GM18861 (cell line): ENCODE measurements around the gene MYO15B.
A peak's percentile ranks its signal among the peaks of the same experiment; 100 is the strongest.
"Not testable (repeated sequence)": the region's sequence is repeated elsewhere in the genome, so short reads cannot be mapped to it uniquely, and the experiment has no call there.

Experiments used
- ATAC-seq: cut with Tn5 transposase; IDR thresholded peaks from one replicate; pipeline ENCODE4 v1.9.1; 2021; ENCODE audit not compliant: unreplicated experiment

Gene MYO15B

DNA sequence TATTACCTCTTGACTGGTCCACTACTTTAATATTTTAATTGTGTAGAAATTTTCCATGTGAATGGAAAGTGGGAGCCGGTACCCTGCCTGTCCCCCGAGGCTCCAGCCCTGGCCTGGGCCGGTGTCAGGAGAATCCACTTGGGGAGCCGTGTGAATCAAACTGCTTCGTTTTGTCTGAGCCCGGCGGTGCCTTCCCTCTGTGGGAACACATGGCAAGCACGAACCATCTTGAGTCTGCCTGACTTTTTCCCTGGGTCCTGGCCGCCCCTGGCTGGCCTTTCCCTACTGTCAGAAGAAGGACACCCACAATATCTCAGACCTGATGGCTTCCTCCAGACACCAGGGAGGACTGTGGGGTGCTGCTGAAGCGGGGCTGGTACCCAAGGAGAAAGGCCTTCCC lies 12.4 kb upstream of the MYO15B start:
- ATAC-seq, result no peak

DNA sequence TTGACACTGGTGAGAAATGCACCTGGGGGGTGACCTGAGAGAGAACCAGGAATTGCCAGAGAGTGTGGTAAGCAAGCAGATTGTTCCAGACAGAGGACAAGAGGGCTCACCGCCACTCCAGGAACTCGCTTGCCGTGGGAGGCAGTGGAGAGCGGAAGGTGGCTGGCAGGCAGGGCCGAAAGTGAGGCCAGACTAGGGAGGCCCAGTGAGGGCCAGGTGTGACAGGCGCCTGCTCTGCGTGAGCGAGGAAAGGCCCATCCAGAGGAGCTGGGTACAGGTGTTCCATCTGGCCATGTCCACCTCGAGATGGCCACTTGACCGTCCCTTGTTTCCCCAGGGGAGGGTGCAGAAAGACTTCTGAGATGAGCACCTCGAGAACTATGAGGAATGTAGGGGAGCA lies 11.9 kb upstream of the MYO15B start:
- no peak for ATAC-seq

DNA sequence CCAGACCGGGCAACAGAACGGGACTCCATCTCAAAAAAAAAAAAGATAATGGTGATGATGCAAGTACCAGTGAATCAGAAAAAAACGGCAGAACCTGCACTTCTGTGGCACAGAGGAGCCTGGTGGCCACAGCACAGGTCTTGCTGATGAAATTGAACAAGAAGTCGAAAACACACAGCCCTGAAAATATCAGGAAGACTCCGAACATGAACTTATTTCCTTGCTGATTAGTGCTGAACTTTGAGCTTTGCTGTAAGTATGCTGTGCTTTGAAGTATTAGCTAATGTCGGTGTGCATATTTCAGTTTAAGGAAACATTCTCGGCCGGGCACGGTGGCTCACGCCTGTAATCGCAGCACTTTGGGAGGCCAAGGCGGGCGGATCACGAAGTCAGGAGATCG lies 10.9 kb upstream of the MYO15B start:
- ATAC-seq, result no peak

DNA sequence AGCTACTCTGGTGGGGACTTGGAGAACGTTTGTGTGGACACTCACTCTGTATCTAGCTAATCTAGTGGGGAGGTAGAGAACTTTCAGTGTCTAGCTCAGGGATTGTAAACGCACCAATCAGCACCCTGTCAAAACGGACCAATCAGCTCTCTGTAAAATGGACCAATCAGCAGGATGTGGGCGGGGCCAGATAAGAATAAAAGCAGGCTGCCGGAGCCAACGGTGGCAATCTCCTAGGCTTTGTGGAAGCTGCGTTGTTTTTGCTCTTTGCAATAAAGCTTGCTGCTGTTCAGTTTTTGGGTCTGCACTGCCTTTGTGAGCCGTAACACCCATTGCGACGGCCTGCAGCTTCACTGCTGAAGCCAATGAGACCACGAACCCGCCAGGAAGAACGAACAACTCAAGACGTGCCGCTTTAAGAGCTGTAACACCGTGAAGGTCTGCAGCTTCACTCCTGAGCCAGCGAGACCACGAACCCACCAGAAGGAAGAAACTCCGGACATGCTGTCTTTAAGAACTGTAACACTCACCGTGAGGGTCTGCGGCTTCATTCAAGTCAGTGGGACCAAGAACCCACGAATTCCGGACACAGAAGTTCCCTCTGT lies 6.4 kb upstream of the MYO15B start:
- not testable (repeated sequence) for ATAC-seq

DNA sequence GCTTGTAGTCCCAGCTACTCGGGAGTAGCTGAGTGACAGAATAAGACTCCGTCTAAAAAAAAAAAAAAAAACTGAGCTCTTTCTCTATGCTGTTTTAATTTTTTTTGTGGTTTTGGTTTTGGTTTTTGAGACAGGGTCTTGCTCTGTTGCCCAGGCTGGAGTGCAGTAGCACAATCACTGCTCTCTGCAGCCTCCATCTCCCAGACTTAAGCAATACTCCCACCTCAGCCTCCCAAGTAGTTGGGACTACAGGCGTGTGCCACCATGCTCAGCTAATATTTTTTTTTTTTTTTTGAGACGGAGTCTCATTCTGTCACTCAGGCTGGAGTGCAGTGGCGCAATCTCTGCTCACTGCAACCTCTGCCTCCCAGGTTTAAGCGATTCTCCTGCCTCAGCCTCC lies 4.4 kb upstream of the MYO15B start:
- ATAC-seq, result not testable (repeated sequence)

DNA sequence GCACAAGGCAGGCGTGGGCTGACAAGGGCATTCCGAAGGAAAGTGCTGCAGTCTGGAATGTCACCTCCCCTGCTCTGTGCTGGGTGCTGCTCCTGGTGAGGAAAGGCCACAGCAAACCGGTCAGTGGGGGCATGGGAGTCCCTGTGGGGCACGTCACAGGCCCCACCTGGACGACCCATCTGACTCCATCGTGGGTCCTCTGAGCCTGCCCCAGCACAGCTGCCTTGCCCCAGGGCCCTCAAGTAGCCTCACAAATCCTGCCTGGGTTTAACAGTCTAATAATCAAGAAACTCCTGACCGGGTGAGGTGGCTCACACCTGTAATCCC lies 2.8 kb upstream of the MYO15B start:
- ATAC-seq, result no peak

DNA sequence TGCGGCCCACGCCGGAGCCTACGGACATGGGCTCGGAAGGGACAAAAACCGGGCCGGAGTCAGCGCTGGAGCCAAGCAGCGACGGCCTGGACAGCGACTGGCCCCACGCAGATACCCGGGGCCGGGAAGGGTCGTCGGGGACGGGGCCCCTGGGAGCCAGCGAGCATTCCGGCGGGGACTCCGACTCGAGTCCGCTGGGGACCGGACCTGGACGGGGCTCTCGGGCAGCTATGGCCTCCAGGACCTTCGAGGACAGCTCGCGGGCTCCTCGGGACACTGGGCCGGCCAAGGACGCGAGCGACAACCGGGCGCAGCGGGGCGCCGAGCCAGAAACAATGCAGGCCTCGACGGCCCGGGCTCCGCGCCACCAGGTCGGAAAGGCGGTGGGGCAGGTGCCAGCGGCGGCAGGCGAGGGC lies 1.0 kb downstream of the MYO15B start:
- ATAC-seq, result peak; percentile 26

DNA sequence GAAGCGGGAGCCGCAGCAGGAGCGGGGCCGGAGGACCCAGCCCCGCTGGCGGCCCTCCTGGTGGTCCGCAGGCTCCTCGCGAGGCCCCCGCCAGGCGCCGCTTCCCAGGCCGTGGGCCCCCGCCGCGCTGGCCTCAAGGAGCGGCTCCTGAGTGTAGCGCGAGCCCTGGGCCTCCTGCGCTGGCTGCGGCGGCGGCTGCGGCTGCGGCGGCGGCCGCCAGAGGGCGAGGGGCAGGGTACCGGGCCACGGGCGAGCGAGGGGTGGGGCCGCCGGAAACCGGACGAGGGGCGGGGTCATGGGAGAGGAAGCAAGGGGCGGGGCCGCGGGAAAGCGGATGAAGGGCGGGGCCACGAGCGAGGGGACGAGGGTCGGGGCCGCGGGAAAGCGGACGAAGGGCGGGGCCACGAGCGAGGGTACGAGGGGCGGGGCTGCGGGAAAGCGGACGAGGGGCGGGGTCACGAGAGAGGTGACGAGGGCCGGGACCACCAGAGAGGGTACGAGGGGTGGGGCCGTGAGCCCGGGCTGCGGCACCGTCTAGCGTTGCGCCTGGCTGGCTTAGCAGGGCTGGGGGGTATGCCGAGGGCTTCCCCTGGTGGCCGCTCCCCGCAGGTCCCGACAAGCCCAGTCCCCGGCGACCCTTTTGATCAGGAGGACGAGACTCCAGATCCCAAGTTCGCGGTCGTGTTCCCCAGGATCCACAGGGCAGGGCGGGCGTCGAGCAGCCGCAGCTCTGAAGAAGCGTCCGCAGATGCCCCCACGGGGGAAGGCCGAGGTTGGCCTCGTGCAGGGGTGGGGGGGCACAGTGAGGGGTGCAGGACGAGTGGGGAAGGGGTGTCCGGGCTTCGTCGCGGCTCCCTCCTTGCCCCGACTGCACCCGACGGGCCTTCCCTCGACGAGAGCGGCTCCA lies 1.7 kb downstream of the MYO15B start:
- peak; percentile 50 for ATAC-seq

DNA sequence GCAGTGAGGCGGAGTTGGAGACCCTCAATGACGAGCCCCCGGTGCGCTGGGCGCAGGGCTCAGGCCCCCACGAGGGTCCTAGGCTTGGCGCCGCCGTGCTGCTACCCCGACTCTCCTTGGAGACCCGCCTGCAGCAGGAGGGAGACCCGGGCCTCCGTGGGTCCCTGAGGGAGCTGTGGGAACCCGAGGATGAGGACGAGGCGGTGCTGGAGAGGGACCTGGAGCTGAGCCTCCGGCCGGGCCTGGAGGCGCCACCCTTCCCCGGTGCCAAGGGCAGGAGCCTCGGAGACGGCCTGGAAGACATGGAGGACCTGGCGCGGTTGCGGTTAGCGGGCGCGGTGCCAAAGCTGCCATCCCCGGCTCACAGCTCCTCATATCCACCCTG lies 2.3 kb downstream of the MYO15B start:
- no peak for ATAC-seq

DNA sequence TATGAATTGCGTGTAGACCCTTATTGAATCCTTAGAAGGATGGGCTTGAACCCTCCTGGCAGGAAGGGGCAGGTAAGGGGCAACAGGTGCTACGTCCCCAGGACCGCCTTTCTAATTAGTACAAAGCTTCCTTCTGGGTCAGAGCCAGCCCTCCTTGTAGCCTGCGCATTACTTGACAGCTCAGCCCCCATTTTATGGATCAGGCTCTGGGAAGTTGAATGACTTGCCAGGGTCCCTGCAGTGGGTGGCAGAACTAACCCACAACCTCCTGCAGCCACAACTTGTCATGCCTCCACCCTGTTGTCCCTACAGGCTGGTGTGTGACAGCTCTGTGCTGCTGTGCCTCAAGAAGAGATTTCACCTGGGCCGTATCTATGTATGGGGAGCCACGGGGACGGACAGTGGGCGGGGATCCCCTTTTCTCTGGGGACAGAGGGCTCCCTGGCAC lies 2.7 kb downstream of the MYO15B start:
- no peak for ATAC-seq

DNA sequence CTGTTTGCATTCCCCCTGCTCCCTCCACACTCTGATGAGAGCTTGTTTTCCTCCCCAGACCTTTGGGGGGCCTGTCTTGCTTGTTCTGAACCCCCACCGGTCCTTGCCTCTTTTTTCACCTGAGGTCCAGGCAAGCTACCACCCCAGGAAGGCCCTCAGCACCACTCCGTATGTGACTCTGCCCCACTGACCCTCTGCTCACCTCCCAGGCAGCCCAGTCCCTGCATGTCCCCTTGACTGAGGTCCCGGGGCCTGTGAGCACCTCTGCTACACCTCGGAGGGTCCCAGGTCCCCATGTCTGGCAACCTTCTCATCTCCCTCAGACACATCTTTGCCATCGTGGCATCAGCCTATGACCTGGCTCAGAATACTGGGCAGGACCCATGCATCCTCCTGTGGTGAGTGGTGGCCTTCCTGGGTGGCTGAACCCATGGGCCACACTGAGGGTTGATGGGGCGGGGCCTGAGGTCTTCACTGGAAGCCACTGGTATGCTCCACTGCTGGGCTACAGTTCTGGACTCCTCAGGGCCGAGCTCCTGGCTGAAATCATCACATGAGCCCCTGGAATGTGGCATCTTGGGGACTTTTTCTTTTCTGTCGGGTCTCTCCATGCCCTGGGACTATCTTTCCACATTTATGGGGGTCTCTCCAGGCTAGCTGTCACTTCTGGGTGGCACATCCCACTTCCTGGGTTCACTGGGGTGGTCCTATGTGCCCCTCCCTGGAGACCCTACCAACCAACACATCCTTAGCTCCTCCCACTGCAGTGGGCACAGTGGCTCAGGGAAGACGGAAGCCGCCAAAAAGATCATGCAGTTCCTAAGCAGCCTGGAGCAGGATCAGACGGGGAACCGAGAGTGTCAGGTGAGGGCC lies 3.5 kb downstream of the MYO15B start:
- no peak for ATAC-seq

DNA sequence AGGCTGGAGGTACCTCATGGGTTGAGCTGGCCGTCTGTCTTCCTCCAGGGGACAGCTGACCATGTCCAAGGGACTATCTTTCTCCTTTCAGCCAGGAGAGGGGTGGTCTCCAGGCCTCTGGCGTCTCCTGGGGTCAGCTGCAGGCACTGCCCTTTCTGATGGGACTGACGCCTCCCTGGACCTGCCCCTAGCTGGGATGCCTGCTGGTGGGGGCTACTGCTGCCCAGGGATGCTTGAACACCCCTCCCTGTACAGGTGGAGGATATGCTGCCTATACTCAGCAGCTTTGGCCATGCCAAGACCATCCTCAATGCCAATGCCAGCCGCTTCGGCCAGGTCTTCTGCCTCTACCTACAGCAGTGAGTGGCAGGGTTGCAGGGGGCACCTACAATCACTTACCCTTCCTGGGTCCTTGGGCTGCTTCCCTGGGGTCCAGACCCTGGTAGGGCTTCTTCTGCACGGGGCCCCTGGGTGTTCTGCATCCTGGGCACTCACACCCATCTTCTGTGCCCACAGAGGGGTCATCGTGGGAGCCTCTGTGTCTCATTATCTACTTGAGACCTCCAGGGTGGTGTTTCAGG lies 4.2 kb downstream of the MYO15B start:
- ATAC-seq, result no peak

DNA sequence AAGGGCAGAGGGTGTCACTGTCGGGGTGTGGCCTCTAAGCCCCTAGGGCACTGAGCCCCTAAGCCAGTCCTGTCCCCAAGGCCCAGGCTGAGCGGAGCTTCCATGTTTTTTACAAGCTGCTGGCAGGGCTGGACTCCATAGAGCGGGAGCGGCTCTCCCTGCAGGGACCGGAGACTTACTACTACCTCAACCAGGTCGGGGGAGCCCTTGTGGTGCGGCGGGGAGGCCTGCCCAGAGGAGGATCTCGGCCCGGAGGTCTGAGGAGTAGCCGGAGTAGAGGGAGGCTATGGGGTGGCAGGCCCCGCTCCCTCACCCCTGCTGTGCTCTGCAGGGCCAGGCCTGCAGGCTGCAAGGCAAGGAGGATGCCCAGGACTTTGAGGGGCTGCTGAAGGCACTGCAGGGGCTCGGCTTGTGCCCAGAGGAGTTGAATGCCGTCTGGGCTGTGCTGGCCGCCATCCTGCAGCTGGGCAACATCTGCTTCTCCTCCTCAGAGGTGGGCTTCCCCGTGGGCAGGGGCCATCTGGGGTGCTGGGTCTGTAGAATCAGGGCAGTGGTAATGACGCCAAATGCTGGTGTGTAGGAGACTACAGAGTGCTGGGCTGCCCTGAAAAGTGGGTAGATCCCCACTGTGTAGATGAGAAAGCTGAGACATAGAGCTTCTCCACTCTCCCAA lies 4.9 kb downstream of the MYO15B start:
- ATAC-seq, result no peak

DNA sequence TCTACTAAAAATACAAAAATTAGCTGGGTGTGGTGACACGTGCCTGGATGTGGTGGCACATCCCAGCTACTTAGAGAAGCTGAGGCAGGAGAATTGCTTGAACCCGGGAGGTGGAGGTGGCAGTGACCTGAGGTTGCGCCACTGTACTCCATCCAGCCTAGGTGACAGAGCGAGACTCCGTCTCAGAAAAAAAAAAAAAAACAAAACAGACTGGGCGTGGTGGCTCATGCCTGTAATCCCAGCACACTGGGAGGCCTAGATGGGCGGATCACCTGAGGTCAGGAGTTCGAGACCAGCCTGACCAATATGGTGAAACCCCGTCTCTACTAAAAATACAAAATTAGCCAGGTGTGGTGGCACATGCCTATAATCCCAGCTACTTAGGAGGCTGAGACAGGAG lies 5.8 kb downstream of the MYO15B start:
- ATAC-seq, result not testable (repeated sequence)

DNA sequence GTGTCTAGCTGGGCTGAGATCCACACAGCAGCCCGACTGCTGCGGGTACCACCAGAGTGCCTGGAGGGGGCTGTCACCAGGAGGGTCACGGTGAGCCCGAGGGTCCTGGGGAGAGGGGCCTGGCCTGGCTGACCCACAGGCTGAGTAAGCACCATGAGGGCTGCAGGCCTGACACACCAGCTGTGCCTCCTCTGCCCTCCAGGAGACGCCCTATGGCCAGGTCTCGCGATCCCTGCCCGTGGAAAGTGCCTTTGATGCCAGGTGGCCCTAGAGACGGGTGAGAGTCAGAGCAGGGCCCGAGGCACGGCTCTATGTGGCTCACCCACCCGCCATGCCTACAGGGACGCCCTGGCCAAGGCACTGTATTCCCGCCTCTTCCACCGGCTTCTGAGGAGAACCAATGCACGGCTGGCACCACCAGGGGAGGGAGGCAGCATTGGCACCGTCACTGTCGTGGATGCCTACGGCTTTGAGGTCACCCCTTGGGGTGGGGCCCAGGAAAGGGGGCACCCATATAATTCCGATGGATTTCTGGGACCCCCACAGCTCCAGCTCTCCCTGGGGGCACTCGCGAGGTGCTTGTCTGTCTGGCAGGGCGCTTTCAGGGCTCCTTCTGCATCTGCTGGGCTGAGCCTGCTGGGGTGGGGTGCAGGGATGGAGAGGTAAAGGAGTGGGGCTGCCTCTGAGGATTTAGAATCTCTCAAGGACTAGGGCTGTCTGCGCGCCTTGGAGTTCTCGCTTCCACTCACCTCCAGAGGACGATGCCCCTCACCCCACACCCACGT lies 7.1 kb downstream of the MYO15B start:
- ATAC-seq, result no peak

DNA sequence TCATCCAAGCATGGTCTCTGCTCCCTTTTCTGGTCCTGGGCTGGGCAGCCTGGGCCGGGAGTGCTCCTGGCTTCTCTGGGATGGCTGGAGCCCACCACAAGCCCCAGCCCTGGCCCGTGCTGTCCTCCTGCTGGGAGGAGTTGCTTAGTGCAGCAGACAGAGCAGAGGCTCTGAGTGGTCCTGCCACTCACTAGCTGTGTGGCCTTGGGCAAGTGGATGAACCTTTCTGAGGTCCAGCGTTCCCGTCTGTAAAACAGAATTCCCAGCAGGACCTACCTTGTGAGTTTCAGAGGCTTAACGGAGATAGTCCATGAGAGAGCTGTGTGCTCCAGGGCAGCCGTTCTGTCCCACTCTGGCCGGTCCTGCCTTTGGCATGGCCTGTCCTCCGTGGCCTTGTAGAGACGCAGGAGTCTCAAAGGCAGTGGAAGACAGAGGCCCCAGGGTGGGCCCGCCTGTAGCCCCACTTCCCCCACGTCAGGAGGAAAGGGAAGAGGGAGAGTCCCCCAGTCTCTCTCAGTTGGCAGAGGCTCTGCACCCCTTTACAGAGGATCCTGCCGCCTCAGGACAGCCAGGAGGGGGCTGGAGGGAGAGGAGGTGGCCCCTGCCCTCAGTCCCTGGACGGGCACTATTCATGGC lies 7.8 kb downstream of the MYO15B start:
- no peak for ATAC-seq

DNA sequence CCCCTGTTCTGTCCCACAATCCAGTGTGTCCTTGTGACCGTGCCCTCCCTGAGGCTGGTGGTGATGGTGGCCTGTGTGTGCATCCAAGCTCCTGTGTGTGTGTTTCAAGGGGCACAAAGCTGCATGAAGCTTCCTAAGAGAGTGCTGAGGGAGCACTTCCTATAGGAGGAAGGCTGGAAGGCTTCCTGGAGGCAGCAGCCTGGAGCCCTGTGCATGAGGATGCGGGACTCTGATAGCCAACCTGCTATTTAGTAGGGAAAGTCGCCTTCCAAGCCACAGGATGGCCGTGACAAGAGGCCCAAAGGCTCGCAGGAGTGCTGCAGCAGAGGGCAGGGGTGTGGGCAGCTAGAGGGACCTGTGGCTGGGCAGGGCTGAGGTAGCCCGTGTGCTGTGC lies 8.3 kb downstream of the MYO15B start:
- no peak for ATAC-seq

DNA sequence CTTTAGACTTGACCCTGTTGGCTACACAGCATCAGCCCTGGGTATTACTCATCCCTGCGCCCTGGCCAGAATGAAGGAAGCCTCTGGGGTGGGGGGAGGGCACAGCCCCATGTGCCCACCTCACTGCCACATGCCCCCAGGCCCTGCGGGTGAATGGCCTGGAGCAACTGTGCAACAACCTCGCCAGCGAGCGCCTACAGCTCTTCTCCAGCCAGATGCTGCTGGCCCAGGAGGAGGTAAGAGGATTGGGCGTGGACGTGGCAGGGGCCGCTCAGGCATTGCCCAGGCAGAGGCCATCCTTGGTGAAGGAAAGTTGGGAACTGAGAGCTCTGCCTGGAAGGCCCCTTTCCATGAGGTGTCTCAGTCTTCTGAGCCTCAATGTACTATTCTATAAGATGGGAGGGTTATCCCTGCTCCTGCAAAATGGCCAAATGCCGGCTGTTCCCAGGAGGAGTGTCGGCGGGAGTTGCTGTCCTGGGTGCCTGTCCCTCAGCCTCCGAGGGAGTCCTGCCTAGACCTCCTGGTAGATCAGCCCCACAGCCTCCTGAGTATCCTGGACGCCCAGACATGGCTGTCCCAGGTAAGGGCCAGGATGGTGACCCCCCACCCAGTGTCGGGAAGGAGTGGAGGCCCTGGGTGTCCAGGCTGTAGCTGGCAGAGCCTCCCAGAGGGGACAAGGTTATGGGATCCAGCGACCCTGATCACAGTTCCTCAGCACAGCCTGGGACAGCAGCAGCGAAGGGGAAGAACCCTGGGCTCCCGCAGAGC lies 8.9 kb downstream of the MYO15B start:
- ATAC-seq, result no peak
